GM12892 (cell line): ENCODE data around the gene TNS3.
"Not testable (repeated sequence)": the region's sequence is repeated elsewhere in the genome, so short reads cannot be mapped to it uniquely, and the experiment has no call there.

ENCODE experiments used
- DNase-seq: peaks from one replicate; pipeline ENCODE4 v3.0.0; 2011; ENCODE audit not compliant: insufficient read length
- FAIRE-seq: peaks from 2 replicates; lab custom pipeline; 2011; peaks lifted over from hg19 to GRCh38; lab: Jason Lieb, UNC
- POLR2A ChIP-seq: IDR thresholded peaks from 2 replicates; pipeline ENCODE4 v1.6.1; 2011; ENCODE audit warnings: low read depth, low read length, control low read depth
- POLR2AphosphoS5 ChIP-seq: IDR thresholded peaks from 2 replicates; pipeline ENCODE4 v1.6.1; 2011; ENCODE audit warnings: low read depth, low read length, control low read depth
- TAF1 ChIP-seq: IDR thresholded peaks from 2 replicates; pipeline ENCODE4 v1.6.1; 2011; ENCODE audit warnings: low read depth, mild to moderate bottlenecking, control low read depth, low read length, borderline replicate concordance

Gene TNS3

DNA sequence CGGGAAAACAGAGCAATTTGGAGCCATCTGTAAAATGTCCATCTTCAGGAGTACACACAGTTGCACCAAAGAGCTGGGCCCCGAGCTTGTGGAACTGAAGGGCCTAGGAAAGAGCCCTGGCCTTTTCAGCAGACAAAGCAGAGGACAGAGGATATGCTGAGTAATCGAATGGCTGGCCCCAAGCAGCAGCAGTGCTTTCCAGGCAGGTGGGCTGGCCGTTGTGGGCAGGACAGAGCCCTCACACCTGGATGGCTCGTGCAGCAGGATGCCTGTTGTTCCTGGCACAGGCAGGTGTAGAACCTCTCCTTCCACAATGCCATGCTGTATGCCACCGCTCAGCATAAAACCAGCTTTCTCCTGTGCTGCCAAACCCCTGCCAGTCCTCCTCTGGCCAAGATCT is 32.5 kb upstream of the TNS3 start:
- FAIRE-seq = no peak
- no peak for DNase-seq
- TF ChIP-seq POLR2A (no peak), POLR2AphosphoS5 (no peak), TAF1 (no peak)

DNA sequence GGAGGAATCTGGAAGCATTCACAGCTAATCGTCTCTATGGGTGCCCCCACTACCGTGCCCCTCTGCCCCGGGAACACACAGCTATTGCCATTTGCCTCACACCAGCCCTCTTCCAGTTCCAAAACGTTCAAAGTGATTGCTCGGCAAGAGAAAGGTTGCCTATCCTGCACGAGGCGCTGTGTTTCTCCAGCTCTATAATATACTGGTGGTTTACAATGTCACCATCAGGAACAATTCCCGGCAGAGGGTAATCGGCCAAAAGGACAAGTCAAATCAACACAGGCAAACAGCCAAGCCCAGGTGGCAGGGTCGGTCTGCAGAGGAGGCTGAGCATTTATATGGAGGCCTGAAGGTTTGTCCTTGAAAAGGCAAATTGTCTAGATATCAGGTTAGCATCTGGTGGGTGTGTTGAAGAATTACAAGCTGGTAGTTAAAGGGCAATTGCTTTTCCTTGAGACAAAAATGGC is 29.2 kb upstream of the TNS3 start:
- TF ChIP-seq POLR2A (no peak), TAF1 (no peak), POLR2AphosphoS5 (no peak)
- DNase-seq (no peak), FAIRE-seq (no peak)

DNA sequence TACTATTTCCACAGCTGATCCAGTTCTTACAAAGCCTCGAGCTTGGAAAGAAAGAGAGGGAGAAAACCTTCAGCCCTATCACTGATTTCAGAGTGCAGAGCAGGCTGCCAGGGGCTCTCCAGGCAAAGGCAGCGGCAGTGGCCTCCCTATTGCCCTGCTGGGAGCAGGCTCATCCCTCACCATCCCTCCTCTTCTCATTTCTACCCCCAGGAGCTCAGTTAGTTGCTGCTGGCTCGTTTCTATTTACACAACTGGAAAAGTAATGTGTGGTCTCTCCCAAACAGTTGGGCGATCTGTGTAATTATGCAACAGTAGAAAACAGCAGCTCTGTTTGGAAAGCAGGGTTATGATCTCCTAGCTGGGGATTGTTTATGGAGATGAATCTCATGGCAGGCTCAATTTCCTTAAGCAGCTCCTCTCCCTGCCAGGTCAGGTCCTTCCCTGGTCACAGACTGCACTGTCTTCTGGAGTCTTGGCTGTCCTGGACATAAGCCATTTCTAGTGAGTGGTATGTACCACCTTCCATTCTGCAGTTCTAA is 28.7 kb upstream of the TNS3 start:
- DNase-seq = no peak
- TF ChIP-seq POLR2AphosphoS5 (no peak), TAF1 (no peak), POLR2A (no peak)
- no peak for FAIRE-seq

DNA sequence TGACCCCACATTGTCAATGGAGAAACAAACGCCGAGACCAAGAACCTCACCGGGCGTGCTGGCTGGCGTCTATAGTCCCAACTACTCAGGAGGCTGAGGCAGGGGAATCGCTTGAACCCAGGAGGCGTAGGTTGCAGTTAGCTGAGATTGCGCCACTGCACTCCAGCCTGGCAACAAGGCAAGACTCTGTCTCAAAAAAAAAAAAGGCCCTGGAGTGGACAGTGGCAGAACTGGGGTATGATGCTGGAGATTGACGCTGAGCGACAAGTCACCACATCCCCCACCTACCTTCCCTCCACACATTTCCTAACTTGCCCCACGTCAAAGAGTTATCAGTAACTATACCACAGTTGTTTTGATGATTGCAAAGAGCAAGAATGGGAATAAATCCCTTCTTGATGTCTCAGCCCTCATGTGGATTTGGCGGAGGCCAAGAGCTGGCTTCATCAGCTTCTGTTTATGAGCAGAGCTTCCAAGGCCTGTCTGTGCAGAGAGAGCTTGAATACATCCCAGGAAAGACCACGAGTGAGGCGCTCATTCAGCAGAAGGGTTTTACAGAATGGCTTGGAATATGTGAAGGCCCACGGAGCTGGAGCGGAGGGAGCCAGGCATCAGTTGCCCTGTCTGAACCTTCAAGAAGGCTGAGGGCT is 28.0 kb upstream of the TNS3 start:
- FAIRE-seq = no peak
- TF ChIP-seq POLR2A = no peak
- no peak for TF ChIP-seq POLR2AphosphoS5
- TF ChIP-seq TAF1 = no peak
- no peak for DNase-seq

DNA sequence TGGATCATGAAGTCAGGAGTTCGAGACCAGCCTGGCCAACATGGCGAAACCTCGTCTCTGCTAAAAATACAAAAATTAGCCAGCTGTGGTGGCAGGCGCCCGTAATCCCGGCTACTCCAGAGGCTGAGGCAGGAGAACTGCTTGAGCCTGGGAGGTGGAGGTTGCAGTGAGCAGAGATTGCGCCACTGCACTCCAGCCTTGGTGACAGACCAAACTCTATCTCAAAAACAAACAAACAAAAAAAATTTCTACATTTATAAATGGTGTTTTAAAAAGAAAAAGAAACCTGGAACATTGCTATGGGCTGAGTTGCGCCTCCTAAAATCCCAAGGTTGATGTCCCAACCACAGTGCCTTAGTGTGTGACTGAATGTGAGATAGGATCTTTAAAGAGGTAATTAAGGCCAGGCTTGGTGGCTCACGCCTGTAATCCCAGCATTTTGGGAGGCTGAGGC is 24.7 kb upstream of the TNS3 start:
- not testable (repeated sequence) for FAIRE-seq, DNase-seq

DNA sequence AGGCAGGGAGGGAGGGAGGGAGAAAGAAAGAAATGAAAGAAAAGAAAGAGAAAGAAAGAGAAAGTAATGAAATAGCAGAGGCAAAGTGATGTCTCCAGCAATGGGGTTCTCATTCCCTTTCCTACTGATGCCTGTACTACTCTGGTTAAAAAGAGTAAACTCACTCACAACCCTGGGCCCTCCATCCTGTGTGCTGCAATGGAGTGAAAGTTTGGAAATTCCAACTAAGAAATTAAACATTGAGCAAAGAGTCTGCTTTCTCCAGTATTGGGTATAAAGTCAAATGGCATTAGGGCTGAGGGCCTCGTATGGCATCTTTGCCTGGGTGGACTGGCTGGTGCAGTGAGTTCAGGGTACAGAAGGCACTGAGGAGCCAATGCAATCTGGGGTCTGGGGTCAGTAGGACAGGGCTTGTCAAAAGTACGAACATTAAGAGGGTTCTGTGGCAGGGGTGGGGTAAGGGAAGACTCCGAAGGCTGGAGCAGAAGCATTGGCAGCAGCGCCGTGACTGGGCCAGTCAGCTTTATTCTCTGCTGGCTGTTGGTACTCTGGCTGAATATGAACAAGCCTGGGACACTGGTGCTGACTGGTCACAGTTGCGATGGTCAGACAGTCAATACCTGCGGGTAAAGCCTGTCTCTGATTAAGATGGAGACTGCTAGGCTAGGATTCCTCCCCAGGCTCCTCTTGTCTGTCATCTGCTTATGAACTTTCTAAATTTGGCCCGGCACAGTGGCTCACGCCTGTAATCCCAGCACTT is 24.1 kb upstream of the TNS3 start:
- no peak for FAIRE-seq
- TF ChIP-seq POLR2A = no peak
- no peak for TF ChIP-seq TAF1
- TF ChIP-seq POLR2AphosphoS5 = no peak
- no peak for DNase-seq

DNA sequence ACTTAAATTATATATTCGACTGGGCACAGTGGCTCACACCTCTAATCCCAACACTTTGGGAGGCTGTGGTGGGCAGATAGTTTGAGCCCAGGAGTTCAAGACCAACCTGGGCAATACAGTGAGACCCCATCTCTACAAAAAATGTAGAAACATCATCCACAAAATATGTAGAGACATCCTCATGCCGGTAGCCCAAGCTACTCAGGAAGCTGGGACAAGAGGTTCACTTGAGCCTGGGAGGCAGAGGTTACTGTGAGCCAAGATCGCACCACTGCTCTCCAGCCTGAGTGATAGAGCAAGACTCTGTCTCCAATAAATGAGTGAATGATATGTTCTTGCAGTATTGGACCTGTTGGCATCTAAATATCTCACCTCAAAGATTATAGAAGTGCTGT is 22.6 kb upstream of the TNS3 start:
- DNase-seq (no peak), FAIRE-seq (no peak)
- TF ChIP-seq TAF1 (no peak), POLR2A (no peak), POLR2AphosphoS5 (no peak)

DNA sequence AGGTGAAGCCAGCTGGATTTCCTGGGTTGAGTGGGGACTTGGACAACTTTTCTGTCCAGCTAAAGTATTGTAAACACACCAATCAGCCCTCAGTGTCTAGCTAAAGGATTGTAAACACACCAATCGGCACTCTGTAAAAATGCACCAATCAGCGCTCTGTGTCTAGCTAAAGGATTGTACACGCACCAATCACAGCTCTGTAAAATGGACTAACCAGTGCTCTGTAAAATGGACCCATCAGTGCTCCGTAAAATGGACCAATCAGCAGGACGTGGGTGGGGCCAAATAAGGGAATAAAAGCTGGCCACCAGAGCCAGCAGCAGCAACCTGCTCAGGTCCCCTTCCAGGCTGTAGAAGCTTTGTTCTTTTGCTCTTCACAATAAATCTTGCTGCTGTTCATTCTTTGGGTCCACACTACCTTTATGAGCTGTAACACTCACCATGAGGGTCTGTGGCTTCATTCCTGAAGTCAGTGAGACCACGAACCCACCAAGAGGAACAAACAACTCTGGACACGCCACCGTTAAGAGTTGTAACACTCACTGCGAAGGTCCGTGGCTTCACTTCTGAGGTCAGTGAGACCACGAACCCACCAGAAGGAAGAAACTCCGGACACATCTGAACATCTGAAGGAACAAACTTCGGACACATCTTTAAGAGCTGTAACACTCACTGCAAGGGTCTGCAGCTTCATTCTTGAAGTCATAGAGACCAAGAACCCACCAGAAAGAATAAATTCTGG is 21.8 kb upstream of the TNS3 start:
- DNase-seq, FAIRE-seq: not testable (repeated sequence)

DNA sequence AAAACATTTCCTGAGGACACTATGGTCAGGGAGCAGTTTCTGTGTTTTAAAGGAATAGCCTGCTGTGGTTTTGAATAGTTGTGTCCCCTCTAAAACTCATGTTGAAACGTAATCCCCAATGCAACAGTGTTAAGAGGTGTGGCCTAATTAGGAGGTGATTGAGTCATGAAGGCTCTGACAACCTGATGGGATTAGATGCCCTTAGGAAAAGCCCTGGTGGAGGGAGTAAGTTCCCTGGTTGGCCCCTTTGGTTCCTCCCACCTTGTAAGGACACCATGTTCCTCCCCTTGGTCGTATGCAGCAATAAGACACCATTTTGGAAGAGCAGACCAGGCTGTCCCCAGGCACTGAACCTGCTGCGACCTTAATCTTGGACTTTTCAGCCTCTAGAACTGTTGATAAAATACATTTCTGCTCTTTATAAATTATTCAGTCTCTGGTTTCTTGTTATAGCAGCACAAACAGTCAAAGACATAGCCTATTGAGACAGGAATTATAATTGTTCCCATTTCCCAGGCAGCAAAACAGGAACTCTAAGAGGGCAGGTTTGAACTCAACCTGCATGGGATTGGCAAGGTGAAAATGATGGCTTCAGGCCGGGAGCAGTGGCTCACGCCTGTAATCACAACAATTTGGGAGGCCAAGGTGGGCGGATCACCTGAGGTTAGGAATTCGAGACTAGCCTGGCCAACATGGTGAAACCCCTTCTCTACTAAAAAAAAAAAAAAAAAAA is 20.5 kb upstream of the TNS3 start:
- FAIRE-seq = no peak

DNA sequence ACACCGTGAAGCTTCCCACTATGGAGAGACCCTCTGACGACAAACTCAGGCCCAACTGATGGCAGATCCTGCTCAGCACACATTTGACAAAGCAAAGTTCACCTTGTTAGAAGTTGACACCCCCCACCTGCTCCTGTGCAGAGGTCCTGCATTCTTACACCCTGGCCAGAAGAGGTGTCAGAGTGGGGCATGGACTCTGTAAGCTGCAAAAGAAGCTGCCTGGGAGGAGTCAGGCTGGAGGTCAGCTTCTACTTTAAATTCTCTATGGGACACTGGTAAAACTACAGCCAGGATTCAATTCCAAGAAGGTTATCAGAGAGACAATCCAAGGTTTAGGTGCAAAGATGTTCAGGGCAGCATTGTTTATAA is 20.0 kb upstream of the TNS3 start:
- TF ChIP-seq POLR2A (no peak), POLR2AphosphoS5 (no peak), TAF1 (no peak)
- FAIRE-seq (no peak), DNase-seq (no peak)

More for the DNA sequence above, 20.5 kb upstream of the TNS3 start:
- DNase-seq = no peak
- TF ChIP-seq POLR2AphosphoS5 (no peak), POLR2A (no peak)
